ENCODE measurements around the gene RSPH3. TPM values are rescaled to one million over a fixed set of nuclear protein-coding genes. Genes with fewer than 3 reads are reported as not detected.

Gene RSPH3
- total and polyA plus RNA-seq, 4 experiments from 2014 or later = 0.66 to 3.7 (median 3.5) TPM

GRCh38 chr6:158972241-158973233 is 27.5 kb downstream of the RSPH3 start:
- H3K36me3 ChIP-seq (ENCODE audit: insufficient read depth, low read length) = no peaks in the 10 kb centered on the region
- no peaks in the 10 kb centered on the region for H3K27me3 ChIP-seq (ENCODE audit: insufficient read depth, low read length)
- peak overlapping the region in 2 of 7 donors; percentile 31 to 47 for H3K27ac Mint-ChIP-seq
- DNase-seq = peak in 4 of 5 donors; percentile 57 to 66 (median 60)
- H3K9me3 Mint-ChIP-seq = peaks cover 0 to 18% (median 12%) of the 10 kb centered on the region in 8 donors
- H3K4me3 ChIP-seq (ENCODE audit: low read length in 2 of 2) = no peak overlapping the region
- CTCF ChIA-PET (ENCODE audit: partially characterized antibody) = interaction anchor here (0.7 to 6.2 kb wide), 35 partner anchors 8 to 759 kb away, joined by 3 to 132 read pairs (median 4); partner anchors contain the start of genes EZR and RSPH3
- H3K4me1 Mint-ChIP-seq = peaks cover 0 to 3% (median 0%) of the 10 kb centered on the region in 4 donors
- H3K4me3 Mint-ChIP-seq = no peak overlapping the region
- no peaks in the 10 kb centered on the region for H3K27me3 Mint-ChIP-seq
- peaks cover 11 to 12% of the 10 kb centered on the region in 2 donors for H3K36me3 Mint-ChIP-seq
- H3K4me1 ChIP-seq (ENCODE audit: insufficient read depth, low read length) = no peaks in the 10 kb centered on the region
- intact Hi-C loops (cut with micrococcal nuclease) = loop anchor here (1.0 to 2.0 kb wide), 5 partner anchors 179 to 752 kb away; no protein-coding TSS in a partner anchor
- H3K27ac ChIP-seq (ENCODE audit: low read depth, low read length) = no peak overlapping the region
- POLR2A ChIA-PET (ENCODE audit: partially characterized antibody) = interaction anchor here (0.8 to 2.8 kb wide), 10 partner anchors 102 to 270 kb away, joined by 3 to 10 read pairs (median 4); partner anchors contain the start of gene EZR
- H3K9me3 ChIP-seq (ENCODE audit: control insufficient read depth in 1 of 2, low read length in 2 of 2) = no peaks in the 10 kb centered on the region

- H3K36me3 Mint-ChIP-seq = peaks cover 9 to 14% of the 10 kb centered on the region in 2 donors
- intact Hi-C loops (cut with micrococcal nuclease) = no loop called here
- Histone ChIP-seq H3K4me3 (ENCODE audit: low read length in 2 of 2) (no peak overlapping the region), H3K27ac (ENCODE audit: low read depth, low read length) (no peak overlapping the region), H3K27me3 (ENCODE audit: insufficient read depth, low read length) (no peaks in the 10 kb centered on the region), H3K4me1 (ENCODE audit: insufficient read depth, low read length) (no peaks in the 10 kb centered on the region), H3K36me3 (ENCODE audit: insufficient read depth, low read length) (no peaks in the 10 kb centered on the region), H3K9me3 (ENCODE audit: control insufficient read depth in 1 of 2, low read length in 2 of 2) (no peaks in the 10 kb centered on the region)
- peaks cover 0 to 3% (median 0%) of the 10 kb centered on the region in 4 donors for H3K4me1 Mint-ChIP-seq
- H3K27ac Mint-ChIP-seq = peak overlapping the region in 1 of 7 donors; percentile 24
- H3K4me3 Mint-ChIP-seq = no peak overlapping the region
- peaks cover 0 to 31% (median 16%) of the 10 kb centered on the region in 8 donors for H3K9me3 Mint-ChIP-seq
- ChIA-PET POLR2A (ENCODE audit: partially characterized antibody) (interaction anchor here (0.8 to 1.7 kb wide), 6 partner anchors 100 to 263 kb away, joined by 3 to 4 read pairs (median 3); no protein-coding TSS in a partner anchor), CTCF (ENCODE audit: partially characterized antibody) (interaction anchor here (0.6 to 6.2 kb wide), 20 partner anchors 9 to 310 kb away, joined by 3 to 132 read pairs (median 5); no protein-coding TSS in a partner anchor)
- no peak for DNase-seq
- peaks cover 0 to 3% of the 10 kb centered on the region in 2 donors for H3K27me3 Mint-ChIP-seq
Measured at GRCh38 chr6:158970640-158971275, 29.2 kb downstream of the RSPH3 start.

- CTCF ChIA-PET (ENCODE audit: partially characterized antibody) = interaction anchor here (0.9 to 2.4 kb wide), 4 partner anchors 8 to 265 kb away, joined by 4 to 7 read pairs (median 4); no protein-coding TSS in a partner anchor
Measured at GRCh38 chr6:158969148-158969547, 30.9 kb downstream of the RSPH3 start.

GRCh38 chr6:158963020-158963808 is 36.8 kb downstream of the RSPH3 start:
- Histone ChIP-seq H3K4me1 (ENCODE audit: insufficient read depth, low read length) (no peaks in the 10 kb centered on the region), H3K9me3 (ENCODE audit: control insufficient read depth in 1 of 2, low read length in 2 of 2) (no peaks in the 10 kb centered on the region), H3K4me3 (ENCODE audit: low read length in 2 of 2) (no peak overlapping the region), H3K36me3 (ENCODE audit: insufficient read depth, low read length) (no peaks in the 10 kb centered on the region), H3K27me3 (ENCODE audit: insufficient read depth, low read length) (no peaks in the 10 kb centered on the region), H3K27ac (ENCODE audit: low read depth, low read length) (no peak overlapping the region)
- DNase-seq = no peak
- peaks cover 0 to 3% of the 10 kb centered on the region in 2 donors for H3K27me3 Mint-ChIP-seq
- intact Hi-C loops (cut with micrococcal nuclease) = no loop called here
- H3K4me3 Mint-ChIP-seq = no peak overlapping the region
- CTCF ChIA-PET (ENCODE audit: partially characterized antibody) = interaction anchor here (2.5 to 2.6 kb wide), 2 partner anchors 7 to 170 kb away, joined by 10 to 13 read pairs; no protein-coding TSS in a partner anchor
- peaks cover 0 to 6% of the 10 kb centered on the region in 2 donors for H3K36me3 Mint-ChIP-seq
- peaks cover 0 to 18% (median 7%) of the 10 kb centered on the region in 8 donors for H3K9me3 Mint-ChIP-seq
- peak overlapping the region in 1 of 7 donors; percentile 50 for H3K27ac Mint-ChIP-seq
- peaks cover 0 to 2% (median 0%) of the 10 kb centered on the region in 4 donors for H3K4me1 Mint-ChIP-seq
- POLR2A ChIA-PET (ENCODE audit: partially characterized antibody) = interaction anchor here (0.6 kb wide), 1 partner anchor 221 kb away, joined by 5 read pairs; no protein-coding TSS in a partner anchor

More at GRCh38 chr6:158969148-158969547, 30.9 kb downstream of the RSPH3 start:
- Mint-ChIP-seq H3K9me3 (peaks cover 0 to 31% (median 16%) of the 10 kb centered on the region in 8 donors), H3K36me3 (peaks cover 9 to 14% of the 10 kb centered on the region in 2 donors), H3K4me1 (peaks cover 0 to 3% (median 0%) of the 10 kb centered on the region in 4 donors), H3K27me3 (peaks cover 0 to 3% of the 10 kb centered on the region in 2 donors), H3K4me3 (no peak overlapping the region), H3K27ac (no peak overlapping the region)
- H3K4me1 ChIP-seq (ENCODE audit: insufficient read depth, low read length) = no peaks in the 10 kb centered on the region
- POLR2A ChIA-PET (ENCODE audit: partially characterized antibody) = interaction anchor here (1.2 kb wide), 1 partner anchor 8 kb away, joined by 3 read pairs; no protein-coding TSS in a partner anchor
- no peak for DNase-seq
- no peak overlapping the region for H3K27ac ChIP-seq (ENCODE audit: low read depth, low read length)
- no peaks in the 10 kb centered on the region for H3K9me3 ChIP-seq (ENCODE audit: control insufficient read depth in 1 of 2, low read length in 2 of 2)
- H3K36me3 ChIP-seq (ENCODE audit: insufficient read depth, low read length) = no peaks in the 10 kb centered on the region
- no peaks in the 10 kb centered on the region for H3K27me3 ChIP-seq (ENCODE audit: insufficient read depth, low read length)
- no peak overlapping the region for H3K4me3 ChIP-seq (ENCODE audit: low read length in 2 of 2)
- intact Hi-C loops (cut with micrococcal nuclease) = no loop called here

DNA sequence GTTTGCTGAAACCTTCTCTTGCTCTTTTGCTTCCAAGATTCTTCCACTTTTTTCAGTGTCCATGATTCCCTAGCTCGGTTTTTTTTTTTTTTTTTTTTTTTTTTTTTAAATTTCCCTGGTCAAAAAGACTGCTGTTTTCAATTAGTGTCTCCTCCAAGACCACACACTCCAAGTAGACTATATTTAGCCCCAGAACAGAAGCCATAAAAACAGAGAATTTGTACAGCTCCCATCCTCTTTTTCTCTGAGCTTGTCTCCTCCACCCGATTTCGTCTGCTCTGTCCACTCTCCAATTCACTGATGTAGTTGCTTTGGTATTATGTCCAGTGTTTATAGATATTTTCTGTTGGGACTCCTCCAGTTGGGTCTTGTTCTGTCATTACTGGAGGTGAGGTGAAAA is 37.6 kb downstream of the RSPH3 start:
- H3K9me3 Mint-ChIP-seq = peaks cover 0 to 11% (median 3%) of the 10 kb centered on the region in 8 donors
- intact Hi-C loops (cut with micrococcal nuclease) = no loop called here
- H3K27me3 ChIP-seq (ENCODE audit: insufficient read depth, low read length) = no peaks in the 10 kb centered on the region
- no peak for DNase-seq
- no peaks in the 10 kb centered on the region for H3K36me3 ChIP-seq (ENCODE audit: insufficient read depth, low read length)
- CTCF ChIA-PET (ENCODE audit: partially characterized antibody) = interaction anchor here (0.7 to 2.6 kb wide), 5 partner anchors 8 to 259 kb away, joined by 3 to 18 read pairs (median 13); no protein-coding TSS in a partner anchor
- H3K27me3 Mint-ChIP-seq = peaks cover 0 to 3% of the 10 kb centered on the region in 2 donors
- no peak overlapping the region for H3K27ac ChIP-seq (ENCODE audit: low read depth, low read length)
- no peaks in the 10 kb centered on the region for H3K4me1 ChIP-seq (ENCODE audit: insufficient read depth, low read length)
- H3K36me3 Mint-ChIP-seq = peaks cover 0 to 6% of the 10 kb centered on the region in 2 donors
- H3K9me3 ChIP-seq (ENCODE audit: control insufficient read depth in 1 of 2, low read length in 2 of 2) = no peaks in the 10 kb centered on the region
- no peak overlapping the region for H3K27ac Mint-ChIP-seq
- POLR2A ChIA-PET (ENCODE audit: partially characterized antibody) = interaction anchor here (0.6 to 1.4 kb wide), 2 partner anchors 52 to 220 kb away, joined by 3 to 5 read pairs; no protein-coding TSS in a partner anchor
- no peak overlapping the region for H3K4me3 ChIP-seq (ENCODE audit: low read length in 2 of 2)
- H3K4me3 Mint-ChIP-seq = no peak overlapping the region
- H3K4me1 Mint-ChIP-seq = peaks cover 0 to 2% (median 0%) of the 10 kb centered on the region in 4 donors

GRCh38 chr6:158960026-158960425 is 40.0 kb downstream of the RSPH3 start:
- POLR2A ChIA-PET (ENCODE audit: partially characterized antibody) = interaction anchor here (0.7 to 2.2 kb wide), 2 partner anchors 90 to 171 kb away, joined by 3 to 7 read pairs; no protein-coding TSS in a partner anchor

More at GRCh38 chr6:158960026-158960425, 40.0 kb downstream of the RSPH3 start:
- Mint-ChIP-seq H3K27me3 (no peaks in the 10 kb centered on the region), H3K4me1 (peaks cover 0 to 9% (median 0%) of the 10 kb centered on the region in 4 donors), H3K27ac (peak overlapping the region in 1 of 7 donors; percentile 28), H3K4me3 (no peak overlapping the region), H3K9me3 (no peaks in the 10 kb centered on the region), H3K36me3 (no peaks in the 10 kb centered on the region)
- H3K4me1 ChIP-seq (ENCODE audit: insufficient read depth, low read length) = no peaks in the 10 kb centered on the region
- DNase-seq = no peak
- no peaks in the 10 kb centered on the region for H3K36me3 ChIP-seq (ENCODE audit: insufficient read depth, low read length)
- intact Hi-C loops (cut with micrococcal nuclease) = no loop called here
- H3K27ac ChIP-seq (ENCODE audit: low read depth, low read length) = no peak overlapping the region
- CTCF ChIA-PET (ENCODE audit: partially characterized antibody) = interaction anchor here (0.9 to 2.2 kb wide), 3 partner anchors 10 to 258 kb away, joined by 4 to 12 read pairs (median 4); no protein-coding TSS in a partner anchor
- no peaks in the 10 kb centered on the region for H3K9me3 ChIP-seq (ENCODE audit: control insufficient read depth in 1 of 2, low read length in 2 of 2)
- H3K4me3 ChIP-seq (ENCODE audit: low read length in 2 of 2) = no peak overlapping the region
- H3K27me3 ChIP-seq (ENCODE audit: insufficient read depth, low read length) = no peaks in the 10 kb centered on the region

All from CD4-positive, alpha-beta memory T cell (primary cell).